WI38 (cell line): Measurements from ENCODE around the gene SLC48A1.

Experiments
- H3K4me3 ChIP-seq: 2 replicates; pipeline ENCODE4 v1.5.1; 2011; ENCODE audit warnings: low read depth, mild to moderate bottlenecking, control low read depth, low read length
- TF ChIP-seq, protein P1 (sequence below): IDR thresholded peaks from 2 replicates; pipeline ENCODE4 v1.5.1; 2012; ENCODE audit warnings: low read depth, mild to moderate bottlenecking, control low read depth, low read length

The SLC48A1 gene

DNA sequence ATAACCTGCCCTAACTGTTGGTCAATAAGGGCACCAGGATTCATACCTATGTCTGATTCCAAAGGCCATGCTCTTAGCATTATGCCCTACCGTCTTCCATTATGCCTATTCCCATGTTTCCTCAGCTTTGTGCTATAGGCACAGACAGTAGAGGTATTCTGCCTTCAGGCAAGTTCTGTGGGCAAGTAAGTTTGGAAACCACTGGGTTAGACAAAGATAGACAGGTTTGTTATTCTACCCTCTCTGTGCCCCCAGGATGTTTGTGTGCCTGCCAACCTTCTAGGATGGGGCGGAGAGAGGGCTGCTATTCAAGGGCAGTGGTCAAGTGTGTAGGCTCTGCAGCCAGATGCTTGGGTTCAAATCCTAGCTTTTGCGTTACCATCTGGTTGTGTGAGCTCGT is 18.9 kb upstream of the SLC48A1 start:
- TF ChIP-seq, protein P1, sequence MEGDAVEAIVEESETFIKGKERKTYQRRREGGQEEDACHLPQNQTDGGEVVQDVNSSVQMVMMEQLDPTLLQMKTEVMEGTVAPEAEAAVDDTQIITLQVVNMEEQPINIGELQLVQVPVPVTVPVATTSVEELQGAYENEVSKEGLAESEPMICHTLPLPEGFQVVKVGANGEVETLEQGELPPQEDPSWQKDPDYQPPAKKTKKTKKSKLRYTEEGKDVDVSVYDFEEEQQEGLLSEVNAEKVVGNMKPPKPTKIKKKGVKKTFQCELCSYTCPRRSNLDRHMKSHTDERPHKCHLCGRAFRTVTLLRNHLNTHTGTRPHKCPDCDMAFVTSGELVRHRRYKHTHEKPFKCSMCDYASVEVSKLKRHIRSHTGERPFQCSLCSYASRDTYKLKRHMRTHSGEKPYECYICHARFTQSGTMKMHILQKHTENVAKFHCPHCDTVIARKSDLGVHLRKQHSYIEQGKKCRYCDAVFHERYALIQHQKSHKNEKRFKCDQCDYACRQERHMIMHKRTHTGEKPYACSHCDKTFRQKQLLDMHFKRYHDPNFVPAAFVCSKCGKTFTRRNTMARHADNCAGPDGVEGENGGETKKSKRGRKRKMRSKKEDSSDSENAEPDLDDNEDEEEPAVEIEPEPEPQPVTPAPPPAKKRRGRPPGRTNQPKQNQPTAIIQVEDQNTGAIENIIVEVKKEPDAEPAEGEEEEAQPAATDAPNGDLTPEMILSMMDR = no peak
- no peak overlapping the region for H3K4me3 ChIP-seq

DNA sequence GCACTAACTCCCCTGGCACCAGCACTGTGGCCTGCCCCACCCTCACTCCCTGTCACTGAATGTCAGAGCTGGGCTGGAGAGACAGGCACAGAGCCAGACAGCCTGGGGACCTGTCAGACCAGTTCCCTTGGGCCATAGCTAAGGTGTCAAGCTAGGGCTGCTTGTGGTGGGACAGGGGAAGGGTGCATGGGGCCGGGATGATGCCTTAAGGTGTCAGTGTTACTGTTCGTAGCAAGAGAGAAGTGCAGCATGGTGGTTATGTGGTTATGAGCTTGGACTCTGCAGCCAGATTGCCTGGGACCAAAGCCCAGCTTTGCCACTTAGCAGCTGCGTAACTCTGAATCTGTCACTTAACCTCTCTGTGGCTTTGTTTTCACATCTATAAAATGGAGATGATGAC is 18.2 kb upstream of the SLC48A1 start:
- no peak overlapping the region for H3K4me3 ChIP-seq
- TF ChIP-seq, protein P1 = no peak

DNA sequence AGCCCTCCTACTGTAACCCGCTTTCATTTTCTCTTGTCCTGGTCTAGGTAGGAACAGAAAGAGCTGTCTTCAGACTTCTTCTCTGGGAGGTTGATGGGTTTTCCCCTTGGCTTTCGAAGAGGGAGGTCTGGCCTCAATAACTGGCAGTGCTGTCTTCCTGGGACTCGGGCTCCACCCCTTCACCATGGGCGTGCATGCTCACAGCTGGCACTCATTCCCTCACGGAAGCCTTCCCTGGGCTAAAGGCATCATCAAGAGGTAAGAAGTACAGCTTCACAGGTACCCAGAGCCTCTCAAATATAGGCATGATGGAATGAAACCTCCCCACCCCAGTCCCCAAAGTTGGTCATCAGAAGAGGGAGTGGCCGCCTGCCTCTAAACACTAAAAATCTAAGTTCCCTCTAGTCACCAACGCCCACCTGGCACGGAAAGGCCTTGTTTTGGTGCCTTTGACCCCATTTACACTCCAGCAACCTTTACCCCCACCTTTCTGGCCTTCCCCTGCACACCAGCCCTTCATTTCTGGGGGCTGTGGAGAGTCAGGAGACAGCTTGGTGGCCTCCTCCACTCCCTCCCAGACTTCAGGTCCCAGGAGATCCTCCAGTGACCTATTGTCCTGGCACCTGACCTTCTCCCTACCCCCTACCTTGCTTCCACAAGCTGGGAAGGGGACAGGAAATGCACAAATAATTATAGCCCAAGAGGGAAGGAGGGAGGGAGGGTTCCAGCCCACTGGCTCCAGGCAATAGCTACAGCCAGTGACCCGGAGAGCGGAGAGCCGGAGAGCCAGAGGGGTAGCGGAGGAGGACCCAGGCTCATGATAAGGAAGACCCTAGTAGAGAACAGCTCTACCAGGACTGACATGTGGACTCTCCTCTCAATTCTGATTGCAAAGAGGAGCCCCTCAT is 17.1 kb upstream of the SLC48A1 start:
- no peak overlapping the region for H3K4me3 ChIP-seq
- TF ChIP-seq, protein P1 = no peak

DNA sequence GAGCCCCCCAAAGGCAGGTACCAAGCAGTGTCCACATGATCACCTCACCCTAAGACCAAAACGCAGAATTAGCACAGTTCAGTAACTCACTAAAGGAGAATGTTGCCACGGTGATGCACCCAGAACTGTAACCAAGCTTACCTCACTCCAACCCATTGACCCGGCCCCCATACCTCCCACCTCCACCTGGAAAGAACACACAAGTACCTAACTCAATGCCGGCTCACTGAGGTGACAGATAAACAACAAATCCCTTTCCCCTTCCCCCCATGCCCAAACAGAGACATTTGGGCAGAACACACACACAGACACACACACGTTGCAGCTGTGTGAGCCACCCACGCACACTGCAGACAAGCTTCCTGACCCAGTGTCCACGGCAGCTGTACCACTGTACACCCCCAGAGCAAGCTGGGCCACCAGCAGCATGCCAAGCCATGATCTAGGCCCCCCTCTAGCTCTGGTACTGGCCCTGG is 15.6 kb upstream of the SLC48A1 start:
- TF ChIP-seq, protein P1 = no peak
- H3K4me3 ChIP-seq = no peak overlapping the region

DNA sequence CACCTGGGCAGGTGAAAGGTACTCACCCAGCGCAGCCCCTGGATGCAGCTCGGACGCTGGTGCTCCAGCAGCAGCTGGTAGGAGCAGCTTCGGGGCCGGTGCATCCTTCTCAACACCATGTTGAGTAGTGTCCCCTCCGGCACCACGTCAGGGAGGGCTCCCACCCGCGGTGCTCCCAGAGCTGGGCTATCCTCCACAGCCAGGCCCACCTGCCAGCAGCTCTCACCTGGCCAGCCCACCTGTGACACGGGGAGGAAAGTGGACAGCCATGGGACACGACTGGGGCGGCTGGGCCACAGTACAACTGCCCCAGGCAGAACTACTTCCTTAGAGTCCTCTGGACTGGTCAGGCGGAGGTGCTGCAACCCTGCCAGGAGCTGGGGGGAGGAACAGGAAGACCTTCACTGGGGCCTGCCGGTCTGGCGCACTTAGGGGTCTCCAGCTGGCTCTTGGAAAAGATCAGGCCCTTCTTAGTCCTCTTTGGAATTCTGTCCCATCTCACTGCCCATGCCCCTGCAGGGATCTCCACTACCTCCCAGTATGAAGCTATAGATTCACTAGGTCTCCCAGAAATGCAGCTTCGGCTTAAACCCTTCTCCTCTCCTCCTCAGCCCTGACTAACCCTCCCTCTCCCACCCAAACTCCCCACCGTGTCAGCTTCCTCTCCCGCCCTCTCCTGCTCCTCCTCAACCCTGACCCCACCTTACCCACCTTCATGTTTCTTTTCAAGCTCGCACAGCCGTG is 15.0 kb upstream of the SLC48A1 start:
- H3K4me3 ChIP-seq = peak overlapping the region; percentile 59
- TF ChIP-seq, protein P1 = no peak

DNA sequence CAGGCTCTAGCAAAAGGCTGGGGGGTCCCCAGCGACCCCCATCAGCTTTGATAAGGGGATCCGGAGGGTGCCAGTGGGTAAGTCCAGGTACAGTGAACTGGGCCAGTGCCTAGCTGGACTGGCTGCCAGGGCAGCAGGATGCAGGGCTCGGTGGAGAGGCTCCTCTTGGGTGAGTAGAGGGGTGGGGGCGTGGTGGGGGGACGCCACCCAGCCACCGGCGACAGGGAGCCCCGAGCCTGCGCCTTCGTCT is 14.5 kb upstream of the SLC48A1 start:
- peak overlapping the region; percentile 59 for H3K4me3 ChIP-seq
- TF ChIP-seq, protein P1 = no peak
